Tibial artery (tissue), 4 donors: Measurements from ENCODE around the gene C15orf62.
A peak's percentile ranks its signal among the peaks of the same experiment; 100 is the strongest.

Source experiments
- DNase-seq, 2 donors: peaks; one replicate each; pipeline ENCODE4 v3.0.0-alpha.2; 2019
- H3K27ac ChIP-seq, 2 donors: fragments of 200-600 bp; sonication (generic) in 1 of 2; 1 replicate in 1 of 2; 2 replicates in 1 of 2; pipeline ENCODE4 v1.5.1; 2018 to 2019; ENCODE audit warnings: mild to moderate bottlenecking in 1 of 2
- H3K27me3 ChIP-seq, 2 donors: fragments of 200-600 bp; sonication (generic) in 1 of 2; one replicate each; pipeline versions ENCODE4 v1.5.1 to v1.6.0; 2016 to 2019
- H3K36me3 ChIP-seq, 3 donors: fragments of 200-600 bp; sonication (generic) in 2 of 3; one replicate each; pipeline ENCODE4 v1.5.1; 2016 to 2019; ENCODE audit warnings: mild to moderate bottlenecking in 2 of 3
- H3K4me1 ChIP-seq, 4 donors: fragments of 200-600 bp; sonication (generic) in 2 of 4; 1 replicate in 3 of 4; 2 replicates in 1 of 4; pipeline ENCODE4 v1.5.1; 2016 to 2019
- H3K4me3 ChIP-seq, 2 donors: fragments of 200-600 bp; sonication (generic) in 1 of 2; 1 replicate in 1 of 2; 2 replicates in 1 of 2; pipeline ENCODE4 v1.5.1; 2018 to 2019; ENCODE audit warnings: mild to moderate bottlenecking in 2 of 2
- H3K9me3 ChIP-seq, 3 donors: fragments of 200-600 bp; sonication (generic) in 1 of 3; one replicate each; pipeline ENCODE4 v1.5.1; 2016 to 2019
- CTCF ChIP-seq, 2 experiments: fragments of 200-600 bp in 1 of 2; fragments of 450-650 bp in 1 of 2; IDR thresholded peaks; one replicate each; pipeline ENCODE4 v1.5.1; 2017 to 2019; ENCODE audit warnings: antibody characterized with exemption in 2 of 2, mild to moderate bottlenecking in 1 of 2, moderate library complexity in 1 of 2
- intact Hi-C: fragments of 100-400 bp; cut with DNase I; formaldehyde crosslinking; loops from one replicate; pipeline ENCODE4 v1.15.0; 2023; ENCODE audit warnings: low total_unique reads

C15orf62 gene

GRCh38 chr15:40769274-40770146 is at the start of gene C15orf62:
TSS of gene C15orf62 (plus strand) at chr15:40769980. CDS start at chr15:40770496, 516 bp downstream.
- Histone ChIP-seq H3K9me3 (no peaks in the 10 kb centered on the region), H3K27ac (no peak within 1 kb of the TSS), H3K4me1 (peaks cover 0 to 55% (median 18%) of the 10 kb centered on the region in 4 donors), H3K36me3 (peaks cover 19 to 69% (median 33%) of the 10 kb centered on the region in 3 donors), H3K27me3 (no peaks in the 10 kb centered on the region), H3K4me3 (no peak within 1 kb of the TSS)
- no peak for TF ChIP-seq CTCF (IDR thresholded peaks at IDR 0.05)
- peak in 1 of 2 donors; percentile 66 for DNase-seq
- intact Hi-C loops: loop anchor here (5.0 kb wide), 1 partner anchor 123 kb away; the partner anchor contains the start of gene VPS18

GRCh38 chr15:40721701-40722100 is 48.1 kb upstream of the C15orf62 start:
- no peak for DNase-seq
- H3K4me3 ChIP-seq: no peak overlapping the region
- no peaks in the 10 kb centered on the region for H3K9me3 ChIP-seq
- H3K27ac ChIP-seq: no peak overlapping the region
- H3K36me3 ChIP-seq: no peaks in the 10 kb centered on the region
- no peaks in the 10 kb centered on the region for H3K27me3 ChIP-seq
- no peaks in the 10 kb centered on the region for H3K4me1 ChIP-seq
- intact Hi-C loops: no loop called here
- no peak for TF ChIP-seq CTCF (IDR thresholded peaks at IDR 0.05)

- no peak overlapping the region for H3K27ac ChIP-seq
- H3K27me3 ChIP-seq: no peaks in the 10 kb centered on the region
- TF ChIP-seq CTCF (IDR thresholded peaks at IDR 0.05): no peak
- no peaks in the 10 kb centered on the region for H3K9me3 ChIP-seq
- no peaks in the 10 kb centered on the region for H3K4me1 ChIP-seq
- no peak overlapping the region for H3K4me3 ChIP-seq
- DNase-seq: no peak
- H3K36me3 ChIP-seq: no peaks in the 10 kb centered on the region
- intact Hi-C loops: no loop called here
These were observed 47.4 kb upstream of the C15orf62 start for GRCh38 chr15:40722354-40722753.

GRCh38 chr15:40722934-40723333 is 46.8 kb upstream of the C15orf62 start:
- DNase-seq: no peak
- Histone ChIP-seq H3K4me3 (no peak overlapping the region), H3K9me3 (no peaks in the 10 kb centered on the region), H3K36me3 (no peaks in the 10 kb centered on the region), H3K27me3 (no peaks in the 10 kb centered on the region), H3K27ac (no peak overlapping the region), H3K4me1 (no peaks in the 10 kb centered on the region)
- intact Hi-C loops: no loop called here
- no peak for TF ChIP-seq CTCF (IDR thresholded peaks at IDR 0.05)

GRCh38 chr15:40723919-40724318 is 45.9 kb upstream of the C15orf62 start:
- intact Hi-C loops: no loop called here

More at GRCh38 chr15:40723919-40724318, 45.9 kb upstream of the C15orf62 start:
- Histone ChIP-seq H3K4me1 (no peaks in the 10 kb centered on the region), H3K9me3 (no peaks in the 10 kb centered on the region), H3K27me3 (no peaks in the 10 kb centered on the region), H3K27ac (no peak overlapping the region), H3K36me3 (no peaks in the 10 kb centered on the region), H3K4me3 (no peak overlapping the region)
- no peak for TF ChIP-seq CTCF (IDR thresholded peaks at IDR 0.05)
- no peak for DNase-seq
